Activated T-cell treated with anti-CD3 and anti-CD28 coated beads, Interleukin-2, amount 50 U/mL, for 24 hours (primary cell): ENCODE measurements around the gene SLC24A3.

ENCODE experiments used
- DNase-seq: peaks from one replicate; pipeline ENCODE4 v3.0.0-alpha.2; 2020
- H3K27ac Mint-ChIP-seq: 2 replicates; pipeline ENCODE4 v1.8.0; 2020; ENCODE audit warnings: mild to moderate bottlenecking, mixed read lengths
- H3K27me3 Mint-ChIP-seq: 2 replicates; pipeline ENCODE4 v1.8.0; 2020; ENCODE audit warnings: mixed read lengths
- H3K36me3 Mint-ChIP-seq: 2 replicates; pipeline ENCODE4 v1.8.0; 2020; ENCODE audit warnings: low read depth, mixed read lengths
- H3K4me1 Mint-ChIP-seq: 2 replicates; pipeline ENCODE4 v1.8.0; 2020; ENCODE audit warnings: low read depth, mixed read lengths
- H3K4me3 Mint-ChIP-seq: 2 replicates; pipeline ENCODE4 v1.8.0; 2020; ENCODE audit warnings: mild to moderate bottlenecking, moderate library complexity, mixed read lengths
- H3K9me3 Mint-ChIP-seq: 2 replicates; pipeline ENCODE4 v1.8.0; 2020; ENCODE audit warnings: mixed read lengths

SLC24A3 gene

GRCh38 chr20:19543101-19543500, 330.7 kb downstream of the SLC24A3 start:
- H3K4me3 Mint-ChIP-seq, result no peak overlapping the region
- no peaks in the 10 kb centered on the region for H3K9me3 Mint-ChIP-seq
- H3K4me1 Mint-ChIP-seq, result peaks cover 34% of the 10 kb centered on the region
- H3K27ac Mint-ChIP-seq, result peak overlapping the region; percentile 64
- DNase-seq, result no peak
- H3K27me3 Mint-ChIP-seq, result no peaks in the 10 kb centered on the region
- no peaks in the 10 kb centered on the region for H3K36me3 Mint-ChIP-seq

GRCh38 chr20:19544684-19545083, 332.2 kb downstream of the SLC24A3 start:
- H3K4me1 Mint-ChIP-seq, result peaks cover 33% of the 10 kb centered on the region
- H3K27ac Mint-ChIP-seq, result no peak overlapping the region
- H3K27me3 Mint-ChIP-seq, result no peaks in the 10 kb centered on the region
- no peak overlapping the region for H3K4me3 Mint-ChIP-seq
- H3K9me3 Mint-ChIP-seq, result no peaks in the 10 kb centered on the region
- no peaks in the 10 kb centered on the region for H3K36me3 Mint-ChIP-seq
- no peak for DNase-seq

- Mint-ChIP-seq H3K27me3 (no peaks in the 10 kb centered on the region), H3K4me3 (no peak overlapping the region), H3K9me3 (no peaks in the 10 kb centered on the region), H3K27ac (no peak overlapping the region), H3K4me1 (peaks cover 23% of the 10 kb centered on the region), H3K36me3 (no peaks in the 10 kb centered on the region)
- no peak for DNase-seq
Measured at GRCh38 chr20:19546648-19547047, 334.2 kb downstream of the SLC24A3 start.

- Mint-ChIP-seq H3K36me3 (no peaks in the 10 kb centered on the region), H3K4me3 (no peak overlapping the region), H3K4me1 (peaks cover 15% of the 10 kb centered on the region), H3K9me3 (no peaks in the 10 kb centered on the region), H3K27me3 (no peaks in the 10 kb centered on the region), H3K27ac (no peak overlapping the region)
- no peak for DNase-seq
Measured at GRCh38 chr20:19547547-19547946, 335.1 kb downstream of the SLC24A3 start.

- H3K9me3 Mint-ChIP-seq, result no peaks in the 10 kb centered on the region
- H3K27ac Mint-ChIP-seq, result no peak overlapping the region
- H3K36me3 Mint-ChIP-seq, result no peaks in the 10 kb centered on the region
- H3K4me1 Mint-ChIP-seq, result peaks cover 5% of the 10 kb centered on the region
- DNase-seq, result no peak
- H3K27me3 Mint-ChIP-seq, result no peaks in the 10 kb centered on the region
- H3K4me3 Mint-ChIP-seq, result no peak overlapping the region
Measured at GRCh38 chr20:19549896-19550295, 337.5 kb downstream of the SLC24A3 start.

- Mint-ChIP-seq H3K27ac (no peak overlapping the region), H3K4me3 (no peak overlapping the region), H3K4me1 (peaks cover 5% of the 10 kb centered on the region), H3K27me3 (no peaks in the 10 kb centered on the region), H3K9me3 (no peaks in the 10 kb centered on the region), H3K36me3 (no peaks in the 10 kb centered on the region)
- DNase-seq, result no peak
Measured at GRCh38 chr20:19552221-19553180, 340.1 kb downstream of the SLC24A3 start.

- Mint-ChIP-seq H3K36me3 (no peaks in the 10 kb centered on the region), H3K27me3 (no peaks in the 10 kb centered on the region), H3K4me3 (no peak overlapping the region), H3K4me1 (peaks cover 5% of the 10 kb centered on the region), H3K9me3 (no peaks in the 10 kb centered on the region), H3K27ac (no peak overlapping the region)
- no peak for DNase-seq
Measured at GRCh38 chr20:19554666-19555065, 342.2 kb downstream of the SLC24A3 start.

- H3K4me1 Mint-ChIP-seq, result peaks cover 5% of the 10 kb centered on the region
- DNase-seq, result no peak
Measured at GRCh38 chr20:19555726-19556125, 343.3 kb downstream of the SLC24A3 start.

GRCh38 chr20:19557291-19557690, 344.8 kb downstream of the SLC24A3 start:
- Mint-ChIP-seq H3K36me3 (no peaks in the 10 kb centered on the region), H3K9me3 (no peaks in the 10 kb centered on the region), H3K4me3 (no peak overlapping the region), H3K27ac (no peak overlapping the region), H3K27me3 (no peaks in the 10 kb centered on the region), H3K4me1 (peaks cover 5% of the 10 kb centered on the region)
- no peak for DNase-seq

More at GRCh38 chr20:19555726-19556125, 343.3 kb downstream of the SLC24A3 start:
- Mint-ChIP-seq H3K27ac (no peak overlapping the region), H3K36me3 (no peaks in the 10 kb centered on the region), H3K27me3 (no peaks in the 10 kb centered on the region), H3K4me3 (no peak overlapping the region), H3K9me3 (no peaks in the 10 kb centered on the region)

- H3K4me3 Mint-ChIP-seq, result no peak overlapping the region
- H3K9me3 Mint-ChIP-seq, result no peaks in the 10 kb centered on the region
- no peak for DNase-seq
- H3K27ac Mint-ChIP-seq, result no peak overlapping the region
- no peaks in the 10 kb centered on the region for H3K4me1 Mint-ChIP-seq
- no peaks in the 10 kb centered on the region for H3K36me3 Mint-ChIP-seq
- H3K27me3 Mint-ChIP-seq, result no peaks in the 10 kb centered on the region
Measured at GRCh38 chr20:19560881-19561480, 348.5 kb downstream of the SLC24A3 start.

GRCh38 chr20:19562426-19562825, 350.0 kb downstream of the SLC24A3 start:
- Mint-ChIP-seq H3K9me3 (no peaks in the 10 kb centered on the region), H3K4me1 (no peaks in the 10 kb centered on the region), H3K36me3 (no peaks in the 10 kb centered on the region), H3K4me3 (no peak overlapping the region), H3K27me3 (no peaks in the 10 kb centered on the region), H3K27ac (no peak overlapping the region)
- DNase-seq, result no peak

GRCh38 chr20:19564261-19564660, 351.8 kb downstream of the SLC24A3 start:
- H3K27ac Mint-ChIP-seq, result no peak overlapping the region
- DNase-seq, result no peak

GRCh38 chr20:19565736-19566135, 353.3 kb downstream of the SLC24A3 start:
- Mint-ChIP-seq H3K4me1 (no peaks in the 10 kb centered on the region), H3K27me3 (no peaks in the 10 kb centered on the region), H3K9me3 (peaks cover 7% of the 10 kb centered on the region), H3K27ac (no peak overlapping the region), H3K4me3 (no peak overlapping the region), H3K36me3 (no peaks in the 10 kb centered on the region)
- DNase-seq, result no peak

More at GRCh38 chr20:19564261-19564660, 351.8 kb downstream of the SLC24A3 start:
- no peaks in the 10 kb centered on the region for H3K9me3 Mint-ChIP-seq
- no peaks in the 10 kb centered on the region for H3K36me3 Mint-ChIP-seq
- H3K27me3 Mint-ChIP-seq, result no peaks in the 10 kb centered on the region
- no peak overlapping the region for H3K4me3 Mint-ChIP-seq
- no peaks in the 10 kb centered on the region for H3K4me1 Mint-ChIP-seq

- Mint-ChIP-seq H3K36me3 (no peaks in the 10 kb centered on the region), H3K4me1 (no peaks in the 10 kb centered on the region), H3K27me3 (no peaks in the 10 kb centered on the region), H3K4me3 (no peak overlapping the region), H3K9me3 (peaks cover 7% of the 10 kb centered on the region), H3K27ac (no peak overlapping the region)
- DNase-seq, result no peak
Measured at GRCh38 chr20:19566226-19566945, 353.9 kb downstream of the SLC24A3 start.
